ENCODE measurements around the gene PALMD.

The PALMD gene

GRCh38 chr1:99643021-99643779 is 2.7 kb upstream of the PALMD start:
- no peak for TF ChIP-seq CTCF (IDR thresholded peaks at IDR 0.05)
- TF ChIP-seq ZFX (IDR thresholded peaks at IDR 0.05; ENCODE audit: borderline replicate concordance): no peak
- no peak overlapping the region for H3K27ac ChIP-seq

GRCh38 chr1:99644279-99645004 is 1.5 kb upstream of the PALMD start:
- TF ChIP-seq CTCF (IDR thresholded peaks at IDR 0.05) (no peak), ZFX (IDR thresholded peaks at IDR 0.05; ENCODE audit: borderline replicate concordance) (no peak)
- peak overlapping the region; percentile 89 for H3K27ac ChIP-seq

GRCh38 chr1:99645203-99645602 is 710 bp upstream of the PALMD start:
- TF ChIP-seq ZFX (IDR thresholded peaks at IDR 0.05; ENCODE audit: borderline replicate concordance) (no peak), CTCF (IDR thresholded peaks at IDR 0.05) (no peak)
- H3K27ac ChIP-seq: peak overlapping the region; percentile 89

- H3K27ac ChIP-seq: peak overlapping the region; percentile 89
- TF ChIP-seq ZFX (IDR thresholded peaks at IDR 0.05; ENCODE audit: borderline replicate concordance) (no peak), CTCF (IDR thresholded peaks at IDR 0.05) (no peak)
Measured at GRCh38 chr1:99646868-99647267, 955 bp downstream of the PALMD start.

- TF ChIP-seq CTCF (IDR thresholded peaks at IDR 0.05) (no peak), ZFX (IDR thresholded peaks at IDR 0.05; ENCODE audit: borderline replicate concordance) (no peak)
- peak overlapping the region; percentile 89 for H3K27ac ChIP-seq
Measured at GRCh38 chr1:99647490-99647889, 1.6 kb downstream of the PALMD start.

- no peak for TF ChIP-seq ZFX (IDR thresholded peaks at IDR 0.05; ENCODE audit: borderline replicate concordance)
- TF ChIP-seq CTCF (IDR thresholded peaks at IDR 0.05): peak; percentile 67
- peak overlapping the region; percentile 89; the same call in 1 of the 2 replicates for H3K27ac ChIP-seq
Measured at GRCh38 chr1:99648107-99648506, 2.2 kb downstream of the PALMD start.

- TF ChIP-seq CTCF (IDR thresholded peaks at IDR 0.05) (no peak), ZFX (IDR thresholded peaks at IDR 0.05; ENCODE audit: borderline replicate concordance) (no peak)
- no peak overlapping the region for H3K27ac ChIP-seq
Measured at GRCh38 chr1:99650030-99650429, 4.1 kb downstream of the PALMD start.
